HG03097 (cell line): ENCODE measurements around the gene BRPF1.
A peak's percentile ranks its signal among the peaks of the same experiment; 100 is the strongest.

Experiments used
- ATAC-seq: cut with Tn5 transposase; IDR thresholded peaks from one replicate; pipeline ENCODE4 v1.9.1; 2021; ENCODE audit not compliant: unreplicated experiment, low FRiP score

The BRPF1 gene

DNA sequence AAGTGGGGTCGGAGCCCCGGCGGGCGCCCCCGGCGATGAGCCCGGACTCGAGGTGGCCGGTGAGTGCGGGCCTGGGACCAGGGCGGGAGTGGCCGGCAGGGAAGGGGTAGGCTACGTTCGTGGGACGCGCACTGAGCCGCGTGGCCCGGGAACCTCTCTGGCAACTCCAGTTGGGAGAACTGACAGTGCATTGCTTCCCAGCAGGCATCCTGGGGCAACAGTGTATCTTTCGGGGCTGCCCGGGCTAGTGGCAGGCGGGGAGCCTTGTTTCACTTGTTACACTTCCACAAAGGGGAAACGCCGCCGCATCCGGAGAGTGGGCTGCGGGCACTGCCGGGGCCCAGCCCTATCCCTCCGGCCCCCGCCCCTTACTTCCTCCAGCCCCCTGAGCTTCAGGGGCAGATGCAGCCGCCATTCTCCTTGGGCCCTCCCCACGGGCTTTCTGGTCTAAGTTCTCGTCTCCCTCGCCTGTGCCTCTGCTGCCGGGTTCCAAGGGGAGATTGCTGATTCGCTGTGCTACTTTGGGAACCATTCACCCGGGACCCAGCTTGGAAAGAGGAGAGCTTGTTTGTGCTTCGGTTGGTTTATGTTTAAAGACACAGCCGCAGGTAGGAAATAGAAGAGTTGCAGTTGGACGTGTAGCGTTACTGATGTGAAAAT lies 675 bp downstream of the BRPF1 start:
- peak; percentile 6 for ATAC-seq

DNA sequence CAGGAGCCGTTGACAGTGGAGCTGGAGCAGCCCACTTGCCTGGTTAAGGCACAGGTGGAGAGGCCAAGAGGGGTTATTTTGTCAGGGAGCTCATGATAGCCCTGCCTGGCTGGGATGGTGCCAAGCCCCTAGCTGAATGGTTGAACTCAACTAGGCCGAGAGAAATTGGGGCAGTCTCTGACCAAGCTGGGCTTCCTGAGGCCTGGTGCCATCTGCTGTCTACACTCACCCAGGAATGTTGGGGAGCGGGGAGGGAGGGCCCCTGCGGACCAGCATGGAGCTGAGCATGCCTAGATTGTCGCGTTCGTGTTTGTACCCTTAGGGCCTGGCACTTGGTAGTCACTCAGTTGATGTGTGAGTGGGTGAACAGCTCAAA lies 1.2 kb downstream of the BRPF1 start:
- ATAC-seq: no peak

DNA sequence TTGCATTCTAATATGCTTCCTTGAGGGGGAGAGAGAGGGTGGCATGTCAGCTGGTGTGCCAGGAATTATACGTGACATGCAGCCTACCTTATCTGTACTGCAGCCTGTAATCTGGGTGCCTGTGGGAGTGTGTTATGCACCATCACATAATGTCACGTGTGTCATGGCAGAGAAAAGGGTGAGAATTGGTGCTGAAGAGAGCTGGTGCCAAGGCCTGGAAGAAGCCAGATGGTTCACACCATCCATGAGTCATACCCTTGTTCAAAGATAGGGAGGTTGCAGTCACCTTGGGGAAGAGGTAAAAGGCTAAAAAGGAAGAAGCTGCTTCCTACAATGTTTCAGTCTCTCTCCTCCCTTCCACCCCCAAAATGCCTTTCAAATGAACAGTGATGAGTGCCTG lies 5.3 kb downstream of the BRPF1 start:
- ATAC-seq: no peak

DNA sequence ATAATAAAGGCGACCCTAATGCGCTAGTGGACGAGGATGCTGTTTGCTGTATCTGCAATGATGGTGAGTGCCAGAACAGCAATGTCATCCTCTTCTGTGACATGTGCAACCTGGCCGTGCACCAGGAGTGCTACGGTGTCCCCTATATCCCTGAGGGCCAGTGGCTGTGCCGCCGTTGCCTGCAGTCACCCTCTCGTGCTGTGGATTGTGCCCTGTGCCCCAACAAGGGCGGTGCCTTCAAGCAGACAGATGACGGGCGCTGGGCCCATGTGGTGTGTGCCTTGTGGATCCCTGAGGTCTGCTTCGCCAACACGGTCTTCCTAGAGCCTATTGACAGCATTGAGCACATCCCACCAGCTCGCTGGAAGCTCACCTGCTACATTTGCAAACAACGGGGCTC lies 7.6 kb downstream of the BRPF1 start:
- no peak for ATAC-seq

DNA sequence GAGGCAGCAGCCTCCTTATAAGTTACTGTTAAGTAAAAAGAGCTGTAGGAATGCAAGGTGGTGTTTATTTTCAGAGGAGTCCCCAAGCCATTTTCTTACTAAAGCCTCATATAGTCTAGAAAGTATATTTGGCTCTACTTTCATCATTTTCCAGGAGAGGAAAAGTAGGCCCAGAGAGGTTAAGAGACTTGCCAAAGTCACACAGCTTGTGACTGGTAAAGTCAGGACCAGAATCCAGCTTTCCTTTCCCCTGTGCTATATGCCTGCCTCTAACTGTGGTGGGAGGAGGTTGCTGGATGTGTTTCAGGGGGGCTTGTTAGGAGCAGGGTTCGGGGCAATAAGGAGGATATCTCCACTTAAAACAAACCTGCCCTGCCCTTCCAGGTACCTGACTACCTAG lies 11.0 kb downstream of the BRPF1 start:
- no peak for ATAC-seq

DNA sequence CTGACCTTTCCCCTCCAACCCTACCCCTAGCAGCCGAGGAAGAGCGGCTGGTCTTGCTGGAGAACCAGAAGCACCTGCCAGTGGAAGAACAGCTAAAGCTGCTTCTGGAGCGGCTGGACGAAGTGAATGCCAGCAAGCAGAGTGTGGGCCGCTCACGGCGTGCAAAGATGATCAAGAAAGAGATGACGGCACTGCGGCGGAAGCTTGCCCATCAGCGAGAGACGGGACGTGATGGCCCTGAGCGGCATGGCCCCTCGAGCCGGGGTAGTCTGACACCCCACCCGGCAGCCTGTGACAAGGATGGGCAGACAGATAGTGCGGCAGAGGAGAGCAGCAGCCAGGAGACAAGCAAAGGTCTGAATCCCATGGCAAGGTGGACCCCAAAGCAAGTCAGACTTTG lies 12.0 kb downstream of the BRPF1 start:
- ATAC-seq: no peak

DNA sequence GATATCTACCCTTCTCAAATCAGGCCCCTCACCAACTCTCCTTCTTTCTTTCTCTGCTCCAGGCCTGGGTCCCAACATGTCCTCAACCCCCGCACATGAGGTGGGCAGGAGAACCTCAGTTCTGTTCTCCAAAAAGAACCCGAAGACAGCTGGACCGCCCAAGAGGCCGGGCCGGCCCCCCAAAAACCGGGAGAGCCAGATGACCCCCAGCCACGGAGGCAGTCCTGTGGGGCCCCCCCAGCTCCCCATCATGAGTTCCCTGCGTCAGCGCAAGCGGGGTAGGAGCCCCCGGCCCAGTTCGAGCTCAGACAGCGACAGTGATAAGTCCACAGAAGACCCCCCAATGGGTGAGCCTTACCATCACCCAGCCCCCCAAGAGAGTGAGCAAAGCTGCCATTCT lies 12.6 kb downstream of the BRPF1 start:
- ATAC-seq: no peak

DNA sequence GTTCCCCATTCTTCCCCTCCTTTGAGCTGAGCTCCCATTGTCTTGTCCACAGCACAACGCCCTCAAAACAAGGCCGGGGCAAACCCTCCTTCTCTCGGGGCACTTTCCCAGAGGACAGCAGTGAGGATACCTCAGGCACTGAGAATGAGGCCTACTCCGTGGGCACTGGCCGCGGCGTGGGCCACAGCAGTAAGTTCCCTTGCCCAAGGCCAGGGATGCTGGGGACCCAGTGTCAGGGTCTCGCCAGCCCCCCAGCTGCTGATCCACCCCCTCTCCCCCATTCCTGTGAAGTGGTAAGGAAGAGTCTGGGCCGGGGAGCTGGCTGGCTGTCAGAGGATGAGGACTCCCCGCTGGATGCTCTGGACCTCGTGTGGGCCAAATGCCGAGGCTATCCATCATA lies 14.0 kb downstream of the BRPF1 start:
- no peak for ATAC-seq

DNA sequence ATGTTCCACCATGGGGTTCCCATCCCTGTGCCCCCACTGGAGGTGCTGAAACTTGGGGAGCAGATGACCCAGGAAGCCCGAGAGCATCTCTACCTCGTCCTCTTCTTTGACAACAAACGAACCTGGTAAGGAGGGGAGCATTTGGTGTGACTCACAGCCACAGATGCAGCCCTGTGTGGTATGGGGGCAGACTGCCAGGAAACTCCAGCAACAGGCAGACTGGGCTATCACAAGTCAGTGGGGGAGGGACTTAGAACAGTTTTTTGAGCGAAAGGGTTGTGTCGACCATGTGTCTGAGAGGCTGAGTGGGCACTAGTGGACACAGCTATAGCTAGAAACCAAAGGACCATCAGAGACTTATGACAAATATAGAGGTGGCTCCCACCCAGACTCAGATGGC lies 14.8 kb downstream of the BRPF1 start:
- ATAC-seq: no peak

DNA sequence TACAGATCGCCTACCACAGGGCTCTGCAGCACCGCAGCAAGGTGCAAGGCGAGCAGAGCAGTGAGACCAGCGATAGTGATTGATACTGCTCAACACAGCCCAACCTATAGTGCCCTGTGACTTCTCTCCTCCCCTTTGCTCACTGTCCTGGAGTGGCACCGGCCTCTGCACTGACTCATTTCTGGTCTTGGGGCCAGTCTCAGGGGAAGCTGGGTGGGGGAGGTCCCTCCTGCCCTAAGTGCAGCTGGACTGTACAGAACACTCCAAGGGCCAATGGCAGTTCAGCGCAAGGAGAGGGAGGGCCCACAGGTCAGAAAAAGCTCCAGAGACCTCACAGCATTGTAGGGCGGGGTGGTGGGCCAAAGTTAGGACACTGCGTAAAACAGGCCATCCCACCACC lies 15.7 kb downstream of the BRPF1 start:
- ATAC-seq: no peak

DNA sequence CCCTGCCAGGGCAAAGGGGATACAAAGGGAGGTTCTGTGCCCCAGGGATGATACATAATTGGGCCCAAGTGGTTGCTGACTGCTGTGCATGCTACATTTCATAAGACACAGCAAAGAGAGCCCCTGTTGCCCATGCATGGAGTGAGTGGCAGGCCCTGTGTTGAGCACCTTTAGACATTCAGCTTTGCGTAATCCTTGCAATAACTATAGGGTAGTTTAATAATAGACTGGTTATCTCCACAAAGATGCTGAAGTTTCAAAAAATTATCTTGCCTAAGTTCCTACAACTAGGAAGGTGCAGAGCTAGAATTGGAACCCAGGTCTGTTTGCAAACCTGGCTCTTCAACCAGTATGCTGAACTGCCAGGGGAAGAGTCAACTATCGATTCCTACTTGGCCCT lies 16.5 kb downstream of the BRPF1 start:
- ATAC-seq: no peak

DNA sequence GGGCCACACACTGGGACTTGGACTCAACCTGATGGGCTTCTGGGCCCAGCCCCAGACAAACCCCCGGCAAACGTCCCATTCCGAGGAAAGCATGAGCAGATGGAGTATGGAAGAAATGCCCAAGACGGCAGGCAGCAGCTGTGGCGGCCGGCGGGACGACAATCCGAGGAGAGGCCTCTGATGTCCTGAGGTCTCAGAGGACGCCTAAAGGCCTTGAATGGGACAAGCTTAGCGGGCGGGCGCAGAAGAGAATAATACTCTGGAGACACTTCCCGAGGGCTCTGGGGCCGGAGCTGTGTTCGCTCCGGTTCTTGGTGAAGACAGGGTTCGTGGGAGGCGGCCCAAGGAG lies 17.7 kb downstream of the BRPF1 start:
- ATAC-seq: peak; percentile 0

DNA sequence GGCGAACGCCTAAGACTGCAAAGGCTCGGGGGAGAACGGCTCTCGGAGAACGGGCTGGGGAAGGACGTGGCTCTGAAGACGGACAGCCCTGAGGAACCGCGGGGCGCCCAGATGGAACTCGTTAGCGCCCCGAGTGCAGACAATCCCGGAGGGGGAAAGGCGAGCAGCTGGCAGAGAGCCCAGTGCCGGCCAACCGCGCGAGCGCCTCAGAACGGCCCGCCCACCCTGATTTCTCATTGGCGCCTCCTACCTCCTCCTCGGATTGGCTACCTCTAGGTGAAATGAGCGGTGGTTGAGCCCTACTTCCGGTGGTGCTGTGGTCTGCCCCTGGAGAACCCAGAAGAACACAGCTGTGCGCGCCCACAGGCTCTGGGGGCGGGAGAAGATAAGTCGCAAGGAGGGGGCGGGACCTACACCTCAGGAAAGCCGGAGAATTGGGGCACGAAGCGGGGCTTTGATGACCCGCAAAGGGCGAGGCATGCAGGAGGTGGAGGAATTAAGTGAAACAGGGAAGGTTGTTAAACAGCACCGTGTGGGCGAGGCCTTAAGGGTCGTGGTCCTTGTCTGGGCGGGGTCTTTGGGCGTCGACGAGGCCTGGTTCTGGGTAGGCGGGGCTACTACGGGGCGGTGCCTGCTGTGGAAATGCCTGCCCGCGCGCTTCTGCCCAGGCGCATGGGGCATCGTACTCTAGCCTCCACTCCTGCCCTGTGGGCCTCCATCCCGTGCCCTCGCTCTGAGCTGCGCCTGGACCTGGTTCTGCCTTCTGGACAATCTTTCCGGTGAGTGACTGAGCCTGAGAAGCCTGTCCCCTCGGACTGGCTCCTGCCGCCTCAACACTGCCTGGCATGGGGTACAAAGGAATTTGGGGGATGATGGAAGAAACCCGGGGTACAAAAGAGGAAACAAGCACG lies 18.4 kb downstream of the BRPF1 start, which contains the start of gene OGG1:
OGG1 (plus strand) TSS at position 308 of the 911 bp plus-strand sequence; CDS start at position 643, 335 bp downstream.
- ATAC-seq: peak; percentile 83

DNA sequence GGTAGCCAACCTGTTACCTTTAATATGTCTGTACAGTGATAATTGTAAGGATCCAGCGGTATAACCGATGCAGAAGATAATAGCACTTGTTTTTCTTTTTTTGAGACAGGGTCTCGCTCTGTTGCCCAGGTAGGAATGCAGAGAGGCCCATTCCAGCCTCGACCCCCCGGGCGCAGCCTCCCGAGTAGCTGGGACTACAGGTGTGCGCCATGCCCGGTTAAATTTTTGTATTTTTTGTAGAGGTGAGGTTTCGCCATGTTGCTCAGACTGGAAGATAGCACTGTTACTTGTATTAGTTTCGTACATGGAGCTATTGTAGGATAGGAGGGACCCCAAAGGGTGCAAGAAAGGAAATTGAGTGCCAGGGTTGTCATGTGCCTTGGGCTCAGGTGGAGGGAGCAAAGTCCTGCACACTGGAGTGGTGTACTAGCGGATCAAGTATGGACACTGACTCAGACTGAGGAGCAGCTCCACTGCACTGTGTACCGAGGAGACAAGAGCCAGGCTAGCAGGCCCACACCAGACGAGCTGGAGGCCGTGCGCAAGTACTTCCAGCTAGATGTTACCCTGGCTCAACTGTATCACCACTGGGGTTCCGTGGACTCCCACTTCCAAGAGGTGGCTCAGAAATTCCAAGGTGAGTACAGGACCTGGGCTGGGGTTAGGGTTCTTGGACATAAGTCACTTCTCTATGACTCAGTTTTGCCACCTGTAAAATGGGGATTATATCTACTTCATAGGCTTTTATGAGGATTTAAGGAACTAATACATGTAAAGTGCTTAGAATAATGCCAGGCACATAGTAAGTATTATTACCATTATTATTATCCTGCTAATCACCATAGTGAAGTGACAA lies 19.2 kb downstream of the BRPF1 start:
- no peak for ATAC-seq

DNA sequence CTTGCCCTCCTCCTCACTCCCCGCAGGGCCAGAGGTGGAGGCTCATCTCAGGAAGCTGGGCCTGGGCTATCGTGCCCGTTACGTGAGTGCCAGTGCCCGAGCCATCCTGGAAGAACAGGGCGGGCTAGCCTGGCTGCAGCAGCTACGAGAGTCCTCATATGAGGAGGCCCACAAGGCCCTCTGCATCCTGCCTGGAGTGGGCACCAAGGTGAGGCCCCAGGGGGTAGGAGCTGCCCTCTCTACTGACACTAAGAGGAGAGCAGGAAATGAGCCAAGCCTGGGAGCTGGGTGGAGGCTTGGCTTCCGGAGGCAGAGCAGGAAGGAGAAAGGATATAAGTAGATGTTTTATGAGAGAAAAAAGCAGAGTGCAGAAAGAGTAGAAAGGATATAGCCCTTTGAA lies 23.1 kb downstream of the BRPF1 start:
- no peak for ATAC-seq

DNA sequence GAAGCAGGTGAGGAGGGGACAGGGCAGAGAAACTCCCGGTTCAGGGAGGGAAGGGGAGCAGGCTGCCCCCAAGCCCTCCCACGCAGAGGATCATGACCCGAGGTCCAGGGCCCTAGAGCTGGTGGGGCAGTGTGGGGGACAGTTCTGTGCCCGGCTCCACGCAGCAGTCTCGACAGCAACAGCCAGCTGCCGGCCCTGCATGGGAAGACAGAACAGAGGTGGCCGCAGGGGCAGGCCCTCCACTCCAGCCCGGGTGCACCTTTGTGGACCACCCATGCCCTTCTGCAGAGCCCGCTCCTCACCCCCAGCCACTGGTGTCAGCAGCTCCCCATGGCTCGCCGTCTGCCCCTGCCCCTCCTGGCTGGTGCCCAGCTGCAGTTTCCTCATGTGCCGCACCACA lies 25.9 kb downstream of the BRPF1 start:
- no peak for ATAC-seq

DNA sequence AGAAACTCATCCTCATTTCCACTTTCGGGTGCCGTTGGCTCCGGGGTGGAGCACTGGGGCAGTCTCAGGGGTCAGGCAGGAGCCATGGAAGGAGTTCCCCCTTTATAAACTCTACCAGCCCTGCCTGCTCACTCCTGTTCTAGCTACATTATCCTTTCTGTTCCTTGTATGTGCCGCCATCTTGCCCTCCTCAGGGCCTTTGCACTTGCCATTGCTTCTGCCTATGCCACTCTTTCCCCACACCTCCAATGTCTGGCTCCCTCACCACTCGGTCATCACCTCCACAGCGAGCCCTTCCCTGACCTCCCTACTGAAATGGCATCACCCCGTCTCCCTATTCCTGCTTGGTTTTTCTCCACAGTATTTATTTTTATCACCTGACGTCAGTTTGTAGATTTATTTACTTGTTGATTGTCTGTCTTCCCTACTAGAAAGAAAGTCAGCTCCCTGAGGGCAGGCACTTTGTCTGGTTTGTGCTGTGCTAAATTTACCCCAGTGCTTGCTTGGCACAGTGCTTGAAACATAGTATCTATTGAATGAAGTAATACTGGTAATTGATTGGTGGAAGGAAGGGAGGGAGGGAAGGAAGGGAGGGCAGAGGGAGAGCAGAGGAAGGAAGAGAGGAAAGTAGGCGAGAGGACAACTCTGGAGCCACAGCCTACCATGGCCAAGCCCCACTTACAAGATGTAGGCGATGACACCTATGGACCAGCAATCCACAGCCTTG lies 29.4 kb downstream of the BRPF1 start:
- ATAC-seq: no peak

DNA sequence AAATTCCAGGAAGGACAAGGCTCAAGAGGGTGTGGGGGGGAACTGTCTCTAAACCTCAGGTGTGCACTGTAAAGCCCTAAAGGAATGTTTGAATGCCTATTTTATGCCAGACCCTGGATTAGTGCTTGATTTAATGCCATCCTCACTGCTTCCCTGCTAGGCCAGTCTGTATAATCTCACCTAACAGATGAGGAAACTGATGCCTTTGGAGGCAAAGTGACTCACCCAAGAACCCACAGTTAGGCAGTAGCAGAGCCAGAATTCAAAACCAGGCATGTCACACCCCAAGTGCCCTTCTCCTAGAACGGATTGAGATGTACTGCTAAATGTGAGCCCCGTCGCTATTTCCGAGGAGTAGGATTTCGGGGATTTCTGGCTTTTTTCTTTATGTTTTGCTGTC lies 30.4 kb downstream of the BRPF1 start:
- no peak for ATAC-seq

DNA sequence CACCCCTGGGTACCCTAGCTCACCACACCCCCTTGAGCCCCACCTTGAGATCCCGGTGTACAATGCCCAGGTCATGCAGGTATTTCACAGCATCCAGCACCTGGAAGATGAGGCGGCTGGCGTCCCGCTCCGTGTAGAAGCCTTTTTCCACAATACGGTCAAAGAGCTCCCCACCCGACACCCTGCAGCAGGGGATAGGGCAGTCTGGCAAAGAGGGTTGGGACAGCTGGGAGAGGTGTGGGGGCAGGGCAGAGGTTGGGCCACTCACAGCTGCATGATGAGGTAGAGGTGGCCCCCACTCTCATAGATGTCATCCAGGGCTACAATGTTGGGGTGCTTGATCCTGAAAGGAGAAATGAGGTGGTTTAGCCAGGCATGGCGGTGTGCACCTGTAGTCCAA lies 31.3 kb downstream of the BRPF1 start:
- ATAC-seq: no peak

DNA sequence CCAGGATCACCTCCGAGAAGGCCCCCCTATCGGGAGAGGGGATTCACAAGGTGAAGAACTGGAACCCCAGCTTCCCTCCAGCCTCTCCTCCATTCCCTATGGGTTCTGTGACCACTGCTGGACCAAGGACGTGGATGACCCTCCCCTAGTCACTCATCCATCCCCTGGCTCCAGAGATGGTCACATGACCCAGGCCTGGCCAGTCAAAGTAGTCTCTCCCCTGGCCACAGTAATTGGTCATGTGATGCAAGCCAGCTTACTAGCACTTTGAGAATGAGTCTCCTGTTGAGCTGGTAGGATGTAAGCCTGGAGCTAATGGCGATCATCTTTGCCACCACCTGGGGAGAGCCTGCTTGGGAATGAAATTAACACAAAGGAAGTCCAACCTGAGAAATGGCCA lies 34.3 kb downstream of the BRPF1 start:
- no peak for ATAC-seq

DNA sequence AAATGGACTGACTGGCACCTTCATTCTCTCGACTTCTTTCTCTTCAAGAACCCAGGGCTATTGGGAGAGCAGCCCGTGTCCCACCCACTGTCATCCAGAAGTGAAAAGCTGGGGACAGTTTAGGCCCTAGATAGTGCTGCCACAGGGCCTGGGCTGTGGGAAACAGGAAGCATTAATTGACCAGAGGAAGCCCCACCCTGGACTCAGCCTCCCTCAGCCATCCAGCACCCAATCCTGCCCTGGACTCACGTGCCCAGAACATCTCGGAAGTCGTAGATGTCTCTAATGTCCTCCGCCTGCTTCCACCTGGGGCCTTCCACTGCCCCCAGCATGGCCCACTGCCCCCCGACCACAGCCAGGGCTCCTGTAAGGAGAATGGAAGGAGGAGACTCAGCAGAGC lies 35.9 kb downstream of the BRPF1 start:
- ATAC-seq: no peak
